GM11168 (cell line): ENCODE data around the gene OBP2A.

Source experiments
- in situ Hi-C: fragments of 300-500 bp; cut with MboI; formaldehyde crosslinking; loops from one replicate; pipeline ENCODE4 v1.12.0; 2022; ENCODE audit warnings: low sequenced_read_pairs; ENCODE audit not compliant: unreplicated experiment

OBP2A gene

DNA sequence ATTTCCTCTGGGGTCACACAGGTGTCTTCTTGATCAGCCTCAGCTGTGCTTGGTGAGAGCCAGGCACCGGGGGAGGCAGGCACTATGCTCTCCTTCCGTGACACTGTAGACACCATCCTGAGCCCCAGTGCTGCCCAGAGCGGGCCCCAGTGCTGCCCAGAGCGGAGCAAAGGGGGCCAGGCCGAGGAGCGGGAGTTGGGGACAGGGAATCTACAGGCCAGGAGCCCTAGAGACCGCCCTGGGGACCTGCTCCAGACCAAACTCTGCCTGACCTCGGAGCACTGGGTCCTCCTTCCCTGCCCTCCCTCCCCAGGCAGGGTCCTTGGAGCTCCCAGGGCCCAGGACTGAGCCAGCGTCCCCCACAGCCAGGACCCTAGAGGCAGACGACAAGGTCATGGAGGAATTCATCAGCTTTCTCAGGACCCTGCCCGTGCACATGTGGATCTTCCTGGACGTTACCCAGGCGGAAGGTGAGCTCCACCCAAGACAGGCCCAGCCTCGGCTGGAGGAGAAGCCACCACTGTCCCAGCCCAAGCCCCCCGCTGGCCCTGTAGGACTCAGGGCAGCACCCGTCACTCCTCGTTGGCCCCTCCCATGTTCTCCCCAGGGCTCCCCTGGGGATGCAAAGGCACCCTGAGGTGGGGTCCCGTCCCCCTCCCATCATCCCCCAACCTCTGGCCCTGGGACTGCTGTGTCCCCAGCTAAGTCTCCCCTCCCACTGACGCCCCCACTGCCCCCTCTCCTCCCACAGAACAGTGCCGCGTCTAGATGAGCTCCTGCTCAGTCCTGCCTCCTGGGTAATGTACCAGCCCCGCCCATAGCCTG, 45.8 kb downstream of the OBP2A start:
- in situ Hi-C loops = no loop called here

DNA sequence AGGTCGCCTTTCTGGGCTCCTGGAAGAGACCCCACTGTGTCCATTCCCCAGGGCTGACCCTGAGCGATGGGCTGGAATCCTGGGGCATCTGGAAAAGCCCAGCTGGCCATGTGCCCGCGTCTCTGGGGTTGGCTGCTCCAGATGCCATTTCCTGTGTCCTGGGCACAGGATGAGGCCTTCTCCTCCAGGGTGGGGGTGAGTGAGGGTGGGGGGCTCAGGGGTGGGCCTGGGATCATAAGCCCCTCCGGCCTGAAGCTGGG, 46.3 kb downstream of the OBP2A start:
- in situ Hi-C loops = no loop called here

DNA sequence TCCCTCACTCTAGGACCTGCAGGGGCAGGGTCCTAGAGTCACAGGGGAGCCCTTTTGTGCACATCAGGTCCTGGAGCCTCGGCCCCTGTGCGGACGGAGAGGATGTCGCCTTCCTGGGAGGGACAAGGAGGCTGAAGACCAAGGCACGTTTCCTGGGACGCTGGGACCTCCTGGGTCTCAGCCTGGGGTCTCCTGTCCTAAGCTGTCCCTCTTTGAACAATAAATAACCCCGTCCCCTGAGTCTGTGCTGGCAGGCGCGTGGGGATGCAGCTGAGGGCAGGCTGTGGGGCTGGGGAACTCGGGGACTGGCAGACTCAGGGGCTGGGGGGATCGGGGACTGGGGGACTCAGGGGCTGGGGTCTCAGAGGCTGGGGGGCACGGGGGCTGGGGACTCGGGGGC, 46.7 kb downstream of the OBP2A start:
- in situ Hi-C loops = no loop called here

DNA sequence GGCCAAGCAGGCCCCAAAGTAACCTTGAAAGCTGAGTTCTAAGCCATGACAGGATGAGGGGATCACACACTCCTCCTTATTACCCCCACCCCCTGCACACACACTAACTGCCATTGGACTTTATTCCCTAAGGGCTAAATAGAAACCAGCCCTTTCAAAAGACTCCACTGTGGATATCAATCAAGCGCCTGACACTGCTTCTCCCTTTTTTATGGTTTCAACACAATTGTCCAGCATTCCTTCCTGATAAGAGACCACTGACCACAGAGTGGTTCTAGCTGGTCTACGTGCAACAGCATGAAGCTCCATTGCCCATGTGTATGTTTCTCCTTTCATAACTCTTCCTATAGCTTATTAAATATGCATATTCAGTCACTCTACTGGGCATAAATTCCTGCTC, 50.3 kb downstream of the OBP2A start:
- in situ Hi-C loops = no loop called here
